ENCODE data around the gene JAGN1. TPM values are rescaled to one million over a fixed set of nuclear protein-coding genes. Genes with fewer than 3 reads are reported as not detected.

Gene JAGN1
- total and polyA plus RNA-seq, 9 of the 15 experiments (the other 6 are each of a cell fraction or from before 2014, with no cell fraction given), result 31.6 to 77.8 (median 40.3) TPM

GRCh38 chr3:9937486-9938238 is 47.3 kb downstream of the JAGN1 start:
- FAIRE-seq (no peak), ATAC-seq (no peak), DNase-seq (ENCODE audit: extremely low read depth in 1 of 4, low spot score in 3 of 4) (no peak)
- Histone ChIP-seq H3K4me2 (ENCODE audit: insufficient read depth, low read length) (no peak overlapping the region), H3K4me3 (no peak overlapping the region), H3K27ac (ENCODE audit: extremely low read depth, low read depth, low read length) (no peak overlapping the region), H2AFZ (ENCODE audit: low read depth, low read length) (no peak overlapping the region), H3K9ac (ENCODE audit: insufficient read depth in 1 of 2, low read depth in 2 of 2, low read length in 2 of 2) (peak overlapping the region in 1 of 2 experiments; percentile 76; a peak in 2 of 4 replicates), H4K20me1 (replicated peaks; ENCODE audit: control insufficient read depth, insufficient read depth, low read length) (no peaks in the 10 kb centered on the region), H3K27me3 (ENCODE audit: control insufficient read depth in 2 of 2, insufficient read depth in 2 of 2, low read length in 2 of 2) (no peaks in the 10 kb centered on the region), H3K9me1 (ENCODE audit: control insufficient read depth, insufficient read depth, low read length) (no peaks in the 10 kb centered on the region), H3K79me2 (ENCODE audit: control insufficient read depth, insufficient read depth, low read length) (peaks cover 20% of the 10 kb centered on the region), H3K4me1 (replicated peaks in 1 of 2; ENCODE audit: control insufficient read depth in 2 of 2, insufficient read depth in 2 of 2, low read length in 2 of 2) (peaks cover 11 to 36% of the 10 kb centered on the region in 2 experiments; a peak in 4 of 5 replicates), H3K9me3 (replicated peaks; ENCODE audit: control insufficient read depth, insufficient read depth, low read depth, low read length) (0 out of 2 replicates have a peak, but pooled peaks cover 3% of the 10 kb centered on the region), H3K36me3 (ENCODE audit: control insufficient read depth, insufficient read depth, low read length) (peaks cover 40% of the 10 kb centered on the region)
- CTCF ChIA-PET (ENCODE audit: low intra/inter-chr PET ratio), result no interaction called here
- POLR2A ChIA-PET, result interaction anchor here (0.7 kb wide), 1 partner anchor 94 kb away, joined by 3 read pairs; no protein-coding TSS in a partner anchor
- in situ Hi-C loops (cut with MboI), result no loop called here
- TF ChIP-seq RBM25 (IDR thresholded peaks at IDR 0.05; ENCODE audit: low read depth, low read length, severe bottlenecking) (peak; percentile 33), MAX (CRISPR knock-in tag; IDR thresholded peaks at IDR 0.05) (0 out of 2 replicates have a peak, but pooled peaks have one; percentile 36), HDAC3 (IDR thresholded peaks at IDR 0.05; ENCODE audit: borderline replicate concordance, partially characterized antibody) (no peak), MTA2 (IDR thresholded peaks at IDR 0.05; ENCODE audit: low read depth) (no peak), TEAD4 (IDR thresholded peaks at IDR 0.05; ENCODE audit: low read length) (no peak), TEAD4 (CRISPR knock-in tag; IDR thresholded peaks at IDR 0.05; ENCODE audit: borderline replicate concordance) (0 out of 2 replicates have a peak, but pooled peaks have one; percentile 32), PTTG1 (tag; IDR thresholded peaks at IDR 0.05; ENCODE audit: low read depth) (no peak), CBFA2T3 (IDR thresholded peaks at IDR 0.05) (peak; percentile 10; the same call in 1 of the 2 replicates), HDGF (IDR thresholded peaks at IDR 0.05) (no peak)
- BruUV-seq (replicated peaks), result no TSS peak
- WGBS (ENCODE audit: insufficient coverage, low coverage, missing lambda C conversion rate), result 84% methylated on average over 13 of the region's 13 CpGs
- intact Hi-C loops (cut with micrococcal nuclease), result loop anchor here (10.0 kb wide), 1 partner anchor 287 kb away; no protein-coding TSS in a partner anchor

Data from K562 (cell line).